Erythroblast (primary cell): ENCODE data around the gene GGTA1.

Source experiments
- GATA1 ChIP-seq: IDR thresholded peaks from 2 replicates; pipeline ENCODE4 v1.6.1; 2011; ENCODE audit warnings: low read depth, mild to moderate bottlenecking, control low read depth, low read length, moderate library complexity
- POLR2A ChIP-seq: IDR thresholded peaks from 2 replicates; pipeline ENCODE4 v1.6.1; 2011; ENCODE audit warnings: mild to moderate bottlenecking, low read length

DNA sequence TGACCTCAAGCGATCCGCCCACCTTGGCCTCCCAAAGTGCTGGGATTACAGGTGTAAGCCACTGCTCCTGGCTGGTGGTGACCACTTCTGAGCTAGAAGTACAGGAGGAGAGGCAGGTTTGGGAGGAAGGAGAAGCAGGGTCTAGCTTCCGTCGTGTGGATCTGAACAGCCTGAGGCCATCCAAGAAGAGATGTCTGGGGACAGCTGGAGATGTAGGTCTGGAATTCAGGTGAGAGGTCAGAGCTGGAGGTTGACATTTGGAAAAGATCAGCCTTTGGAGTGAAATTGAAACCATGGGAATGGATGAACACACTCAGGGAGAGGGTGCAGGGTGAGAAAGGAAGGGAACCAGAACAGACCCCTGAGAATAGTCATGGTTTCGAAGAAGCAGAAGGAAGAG, 33.2 kb upstream of the GGTA1 start:
- TF ChIP-seq POLR2A: no peak
- TF ChIP-seq GATA1: no peak
